ENCODE results near the gene CRYL1. TPM values are rescaled to one million over a fixed set of nuclear protein-coding genes. Genes with fewer than 3 reads are reported as not detected.
A peak's percentile ranks its signal among the peaks of the same experiment; 100 is the strongest.

CRYL1 gene
- total and polyA plus RNA-seq, 9 of the 15 experiments (the other 6 are each of a cell fraction or from before 2014, with no cell fraction given) = 1.0 to 6.9 (median 2.4) TPM

DNA sequence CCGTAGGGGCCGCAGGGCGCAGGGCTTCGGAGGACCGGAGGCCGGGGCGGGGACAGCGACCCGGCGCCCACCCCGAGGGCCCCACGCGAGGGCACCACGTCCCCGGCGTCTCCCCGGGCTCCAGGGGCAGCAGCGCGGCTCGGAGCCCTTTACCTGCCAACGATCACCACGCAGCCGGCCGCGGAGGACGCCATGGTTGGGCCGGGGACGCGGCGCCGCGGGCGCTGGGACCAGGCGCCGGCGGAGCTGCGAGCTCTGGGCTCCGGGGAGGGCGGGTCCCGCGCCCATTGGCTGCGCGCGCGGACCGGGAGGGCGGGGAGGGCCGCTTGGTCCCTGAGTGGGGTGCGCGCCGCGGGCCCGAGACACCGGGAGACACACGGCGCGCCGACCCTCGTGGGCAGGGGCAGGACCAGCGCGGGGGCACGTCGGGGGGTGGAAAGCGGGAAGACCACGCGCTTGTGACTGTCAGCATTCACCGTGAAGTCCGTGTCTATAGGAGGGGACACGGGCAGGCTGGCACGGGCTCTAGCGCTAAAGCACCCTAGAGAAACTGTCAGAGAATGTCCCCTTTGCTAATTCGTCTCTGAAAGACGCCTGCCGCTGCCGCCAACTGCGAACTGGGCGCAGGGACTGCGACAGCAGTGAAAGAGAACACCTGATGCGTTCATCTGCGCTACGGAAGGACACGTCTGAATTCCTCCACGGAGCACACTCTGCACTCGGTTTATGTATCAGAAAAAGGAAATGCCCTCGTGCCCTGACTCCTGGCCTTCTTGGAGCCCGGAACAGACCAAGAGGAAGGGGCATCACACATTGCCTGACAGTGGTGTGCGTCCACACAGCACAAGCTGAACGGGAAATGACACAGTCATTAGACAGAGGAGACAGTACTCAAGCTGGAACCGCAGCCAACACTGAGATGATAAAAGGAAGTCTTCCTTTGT is at the start of gene CRYL1 (continued):
- peak; percentile 74; the same call in 1 of the 2 replicates for TF ChIP-seq PHF8 (IDR thresholded peaks at IDR 0.05; ENCODE audit: borderline replicate concordance, low read length)
- TF ChIP-seq BRD4 (IDR thresholded peaks at IDR 0.05) = no peak
- TF ChIP-seq E2F4 (CRISPR knock-in tag; IDR thresholded peaks at IDR 0.05; ENCODE audit: low read depth) = no peak
- TF ChIP-seq TAL1 (IDR thresholded peaks at IDR 0.05) = no peak
- no peak for TF ChIP-seq ZNF124 (CRISPR knock-in tag; IDR thresholded peaks at IDR 0.05)
- TF ChIP-seq ZFP36 (IDR thresholded peaks at IDR 0.05; ENCODE audit: low read depth, low read length, partially characterized antibody) = no peak
- TF ChIP-seq, protein P1, sequence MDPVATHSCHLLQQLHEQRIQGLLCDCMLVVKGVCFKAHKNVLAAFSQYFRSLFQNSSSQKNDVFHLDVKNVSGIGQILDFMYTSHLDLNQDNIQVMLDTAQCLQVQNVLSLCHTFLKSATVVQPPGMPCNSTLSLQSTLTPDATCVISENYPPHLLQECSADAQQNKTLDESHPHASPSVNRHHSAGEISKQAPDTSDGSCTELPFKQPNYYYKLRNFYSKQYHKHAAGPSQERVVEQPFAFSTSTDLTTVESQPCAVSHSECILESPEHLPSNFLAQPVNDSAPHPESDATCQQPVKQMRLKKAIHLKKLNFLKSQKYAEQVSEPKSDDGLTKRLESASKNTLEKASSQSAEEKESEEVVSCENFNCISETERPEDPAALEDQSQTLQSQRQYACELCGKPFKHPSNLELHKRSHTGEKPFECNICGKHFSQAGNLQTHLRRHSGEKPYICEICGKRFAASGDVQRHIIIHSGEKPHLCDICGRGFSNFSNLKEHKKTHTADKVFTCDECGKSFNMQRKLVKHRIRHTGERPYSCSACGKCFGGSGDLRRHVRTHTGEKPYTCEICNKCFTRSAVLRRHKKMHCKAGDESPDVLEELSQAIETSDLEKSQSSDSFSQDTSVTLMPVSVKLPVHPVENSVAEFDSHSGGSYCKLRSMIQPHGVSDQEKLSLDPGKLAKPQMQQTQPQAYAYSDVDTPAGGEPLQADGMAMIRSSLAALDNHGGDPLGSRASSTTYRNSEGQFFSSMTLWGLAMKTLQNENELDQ (CRISPR knock-in tag; IDR thresholded peaks at IDR 0.05; ENCODE audit: borderline replicate concordance) = no peak
- TF ChIP-seq DIDO1 (tag; IDR thresholded peaks at IDR 0.05; ENCODE audit: low read depth) = no peak
- TF ChIP-seq HNRNPUL1 (IDR thresholded peaks at IDR 0.05; ENCODE audit: low read length) = no peak
- TF ChIP-seq ILK (tag; IDR thresholded peaks at IDR 0.05; ENCODE audit: borderline replicate concordance, low read depth) = no peak
- TF ChIP-seq NR2C1 (IDR thresholded peaks at IDR 0.05) = no peak
- no peak for TF ChIP-seq NR2C1 (tag; IDR thresholded peaks at IDR 0.05)
- no peak for TF ChIP-seq PBX2 (CRISPR knock-in tag; IDR thresholded peaks at IDR 0.05; ENCODE audit: low read depth)
- no peak for TF ChIP-seq PBX2 (tag; conservative IDR thresholded peaks at IDR 0.05; ENCODE audit: low read depth)
- TF ChIP-seq MAX (CRISPR knock-in tag; IDR thresholded peaks at IDR 0.05) = peak; percentile 32; the same call in 1 of the 2 replicates
- TF ChIP-seq GTF2E2 (tag; IDR thresholded peaks at IDR 0.05) = no peak
- TF ChIP-seq FOXA1 (IDR thresholded peaks at IDR 0.05; ENCODE audit: borderline replicate concordance) = no peak
- peak; percentile 48; the same call in 1 of the 2 replicates for TF ChIP-seq ZBTB7A (IDR thresholded peaks at IDR 0.05; ENCODE audit: borderline replicate concordance, control insufficient read depth, low read depth, low read length)
- TF ChIP-seq MCM7 (IDR thresholded peaks at IDR 0.05) = no peak
- no peak for TF ChIP-seq SRF (CRISPR knock-in tag; IDR thresholded peaks at IDR 0.05)
- TF ChIP-seq ZNF316 (IDR thresholded peaks at IDR 0.05) = no peak

Data from K562 (cell line).